Heart right ventricle (tissue), 16 donors: ENCODE measurements around the gene RFX7. TPM values are rescaled to one million over a fixed set of nuclear protein-coding genes. Genes with fewer than 3 reads are reported as not detected.

ENCODE experiments used
- ATAC-seq, 8 donors: fragments of 200-7000 bp; cut with Tn5 transposase; one replicate each; pipeline ENCODE4 v1.9.1; 2020; ENCODE audit warnings: mild to moderate bottlenecking in 8 of 8, moderate library complexity in 8 of 8, moderate number of reproducible peaks in 1 of 8
- DNase-seq, 2 donors: peaks; one replicate each; pipeline ENCODE4 v3.0.0-alpha.2; 2020
- H3K27ac ChIP-seq, 10 donors: fragments of 200-600 bp; sonication (generic) in 2 of 10; one replicate each; pipeline versions ENCODE4 v1.5.0 to v1.8.0; 2020 to 2022; ENCODE audit warnings: mild to moderate bottlenecking in 3 of 10
- H3K27me3 ChIP-seq, 7 donors: fragments of 200-600 bp; one replicate each; pipeline ENCODE4 v1.8.0; 2021 to 2022; ENCODE audit warnings: mild to moderate bottlenecking in 2 of 7
- H3K36me3 ChIP-seq, 9 donors: fragments of 200-600 bp; sonication (generic) in 1 of 9; one replicate each; pipeline versions ENCODE4 v1.5.0 to v1.8.0; 2020 to 2022; ENCODE audit warnings: mild to moderate bottlenecking in 2 of 9
- H3K4me1 ChIP-seq, 9 donors: fragments of 200-600 bp; sonication (generic) in 1 of 9; one replicate each; pipeline versions ENCODE4 v1.5.0 to v1.8.0; 2020 to 2022; ENCODE audit warnings: mild to moderate bottlenecking in 4 of 9
- H3K4me3 ChIP-seq, 10 donors: fragments of 200-600 bp; sonication (generic) in 2 of 10; one replicate each; pipeline versions ENCODE4 v1.5.0 to v1.8.0; 2020 to 2022; ENCODE audit warnings: mild to moderate bottlenecking in 7 of 10, moderate library complexity in 2 of 10
- H3K9me3 ChIP-seq, 11 donors: fragments of 200-600 bp in 10 of 11; sonication (generic) in 2 of 11; one replicate each; pipeline versions ENCODE4 v1.5.0 to v1.8.0; 2013 to 2022; ENCODE audit warnings: mild to moderate bottlenecking in 2 of 11, control low read depth in 1 of 11, moderate library complexity in 1 of 11
- CTCF ChIP-seq, 9 donors: fragments of 200-600 bp; sonication (generic) in 2 of 9; IDR thresholded peaks; one replicate each; pipeline versions ENCODE4 v1.5.0 to v1.8.0; 2021 to 2022; ENCODE audit warnings: antibody characterized with exemption in 9 of 9, mild to moderate bottlenecking in 5 of 9, moderate library complexity in 1 of 9
- WGBS, 2 donors: extraction: QIAGEN DNeasy Blood & Tissue Kit; methylation state at CpG; one replicate each; pipeline ENCODE4 v1.1.7; 2013; ENCODE audit warnings: inconsistent platforms in 1 of 2; 5-methylcytosine and 5-hydroxymethylcytosine counted together
- intact Hi-C, 10 donors: fragments of 100-400 bp; cut with DNase I; formaldehyde crosslinking; loops; one replicate each; pipeline versions ENCODE4 v1.11.1 to v1.14.2; 2022
- polyA plus RNA-seq, 2 donors: library from polyadenylated mRNA; stranded (reverse); fragments of 200-250 nt; gene quantifications; one replicate each; pipeline ENCODE4 v1.2.3, GENCODE V29; 2013
- total RNA-seq, 10 donors: library from RNA; stranded (reverse); fragmentation: NEBNext Ultra II Directional in 3 of 10; extraction: Animal tissue kit (Norgen Biotek cat#: 25700) in 3 of 10; gene quantifications; one replicate each; pipeline versions ENCODE4 v1.2.1 to v1.2.4, GENCODE V29; 2021 to 2023
- donor health status: Arrhythmogenic right ventricular cardiomyopathy.
- donor health status: ischemic (EF 13 %, LVEDD 7.1; RV severe dilation, severe dysfunction).
- donor health status: healthy with polysubstance abuse.
- donor health status: DM: no; HTN: yes; CAD: no.
- donor health status: DM: no; HTN: no; CAD: no.
- donor health status: ischemic (EF 25% LVEDD 6.9; RV normal size, moderate dysfunction).
- donor health status: ischemic (EF 25% LVEDD 5.7; RV mildly dilated, moderate dysfunction).
- donor health status: healthy.
- donor health status: DM: yes; HTN: yes; CAD: no.
- donor health status: Ischemic cardiomyopathy.
- donor health status: ischemic (EF 35%, LVEDD 5.7; RV mildly dilated, moderate dysfunction).
- donor health status: nonischemic (EF 11% LVEDD 7.7; RV severe dilation, severe dysfunction).
- donor health status: DM: yes; HTN: yes; CAD: no.
- donor health status: PGD.
- donor health status: ischemic (EF 29% LVEDD 5.4; RV normal size, mild dysfunction).
- donor health status: nonischemic (EF 23%, LVEDD 6.1; RV moderate dilation, normal function).

The RFX7 gene
- total and polyA plus RNA-seq, 12 donors: 0.83 to 14.2 (median 8.1) TPM

DNA sequence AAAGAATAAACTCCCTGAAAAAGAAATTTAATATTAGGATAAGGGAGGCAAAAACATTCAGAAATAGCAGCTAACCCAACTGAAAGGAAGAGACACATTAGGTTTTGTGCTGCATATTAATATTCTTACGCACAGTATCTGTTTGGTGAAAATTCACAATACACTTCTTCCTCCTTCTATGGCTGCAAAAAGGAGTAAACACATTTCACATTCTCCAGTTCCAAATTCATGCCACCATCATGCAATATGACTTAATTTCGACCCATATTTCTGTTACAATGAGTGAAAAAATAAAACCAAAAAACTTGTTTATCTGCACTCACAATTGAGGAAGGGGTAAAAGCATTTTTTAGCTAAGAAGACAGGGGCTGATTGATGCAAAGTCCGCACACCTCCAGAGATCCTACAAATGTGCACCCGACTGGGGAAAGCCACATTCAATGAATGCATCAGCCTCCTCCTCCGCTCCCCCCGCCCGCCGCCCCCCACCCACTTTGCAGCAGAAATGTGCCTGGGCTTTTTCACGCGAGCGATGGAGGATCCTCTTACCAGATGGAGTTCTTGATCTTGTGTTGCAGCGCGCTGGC is 1.0 kb downstream of the RFX7 start:
- ATAC-seq: no peak
- H3K27me3 ChIP-seq: no peaks in the 10 kb centered on the region
- H3K9me3 ChIP-seq: no peaks in the 10 kb centered on the region
- no peak for TF ChIP-seq CTCF (IDR thresholded peaks at IDR 0.05)
- WGBS, 2 donors: 1% methylated on average over 13 of the region's 13 CpGs
- peak overlapping the region in 9 of 10 donors; percentile 86 to 95 (median 91) for H3K27ac ChIP-seq
- no peak for DNase-seq
- intact Hi-C loops: loop anchor here in 4 of 10 donors (5.0 to 10.0 kb wide), 6 partner anchors 128 to 248 kb away; partner anchors contain the start of gene NEDD4 (in 2 of the 4)
- H3K4me3 ChIP-seq: peak overlapping the region; percentile 61 to 87 (median 78)
- peaks cover 3 to 52% (median 31%) of the 10 kb centered on the region in 9 donors for H3K4me1 ChIP-seq
- no peaks in the 10 kb centered on the region for H3K36me3 ChIP-seq

- no peak for ATAC-seq
- intact Hi-C loops: loop anchor here in 4 of 10 donors (5.0 to 10.0 kb wide), 6 partner anchors 127 to 247 kb away; partner anchors contain the start of gene NEDD4 (in 2 of the 4)
- no peaks in the 10 kb centered on the region for H3K9me3 ChIP-seq
- H3K27me3 ChIP-seq: no peaks in the 10 kb centered on the region
- peak overlapping the region in 9 of 10 donors; percentile 77 to 87 (median 79) for H3K4me3 ChIP-seq
- peak overlapping the region in 1 of 10 donors; percentile 18 for H3K27ac ChIP-seq
- TF ChIP-seq CTCF (IDR thresholded peaks at IDR 0.05): no peak
- DNase-seq: no peak
- H3K36me3 ChIP-seq: no peaks in the 10 kb centered on the region
- peaks cover 3 to 59% (median 31%) of the 10 kb centered on the region in 9 donors for H3K4me1 ChIP-seq
- 40 to 49% methylated on average over 5 of the region's 5 CpGs for WGBS, 2 donors
Observed at GRCh38 chr15:56241374-56242105, 2.1 kb downstream of the RFX7 start.

DNA sequence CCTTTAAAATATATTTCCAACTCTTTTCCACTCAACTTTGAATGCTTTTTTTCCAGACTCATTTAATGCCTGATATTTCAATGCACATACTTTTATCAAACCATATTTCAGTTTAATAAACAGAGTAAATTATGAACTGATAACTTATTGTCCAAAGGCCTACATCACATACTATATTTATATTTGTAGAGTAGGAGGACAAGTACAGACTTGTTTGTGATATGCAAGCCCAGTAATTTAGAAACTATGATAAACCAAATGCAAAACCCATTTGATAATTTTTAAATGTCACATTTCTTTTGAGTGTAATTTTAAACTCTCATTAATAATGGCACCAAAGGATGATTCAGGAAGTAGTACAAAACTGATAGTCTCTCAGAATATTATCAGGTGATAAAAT is 3.3 kb downstream of the RFX7 start:
- TF ChIP-seq CTCF (IDR thresholded peaks at IDR 0.05): no peak
- intact Hi-C loops: loop anchor here in 4 of 10 donors (5.0 to 10.0 kb wide), 6 partner anchors 126 to 246 kb away; partner anchors contain the start of gene NEDD4 (in 2 of the 4)
- no peaks in the 10 kb centered on the region for H3K9me3 ChIP-seq
- no peak overlapping the region for H3K4me3 ChIP-seq
- H3K4me1 ChIP-seq: peaks cover 3 to 55% (median 31%) of the 10 kb centered on the region in 9 donors
- ATAC-seq (no peak), DNase-seq (no peak)
- no peaks in the 10 kb centered on the region for H3K36me3 ChIP-seq
- no peak overlapping the region for H3K27ac ChIP-seq
- H3K27me3 ChIP-seq: no peaks in the 10 kb centered on the region

DNA sequence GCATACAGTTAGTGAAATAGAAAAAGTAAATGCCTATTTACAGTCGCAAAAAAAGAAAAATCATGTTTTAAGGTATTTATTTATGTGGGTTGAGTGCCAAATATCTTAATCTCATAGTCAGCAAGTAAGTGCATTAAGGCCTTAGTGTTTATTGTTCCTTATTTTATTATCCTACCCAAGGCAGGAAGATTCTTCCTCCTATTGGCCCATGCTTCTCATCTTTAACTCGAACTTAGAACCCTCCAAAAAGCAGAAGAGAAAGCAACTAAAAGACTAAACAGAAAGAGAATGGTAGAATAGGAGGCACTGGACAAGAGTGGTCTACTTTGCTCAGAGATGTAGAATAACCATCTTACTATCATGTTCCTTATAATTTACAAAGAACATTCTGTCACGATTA is 7.5 kb downstream of the RFX7 start:
- WGBS, 2 donors: 82 to 83% methylated on average over 3 of the region's 3 CpGs
- H3K27ac ChIP-seq: no peak overlapping the region
- H3K4me1 ChIP-seq: peaks cover 0 to 34% (median 13%) of the 10 kb centered on the region in 9 donors
- ATAC-seq: no peak
- H3K27me3 ChIP-seq: no peaks in the 10 kb centered on the region
- H3K4me3 ChIP-seq: no peak overlapping the region
- peaks cover 0 to 30% (median 4%) of the 10 kb centered on the region in 9 donors for H3K36me3 ChIP-seq
- peaks cover 0 to 31% (median 14%) of the 10 kb centered on the region in 11 donors for H3K9me3 ChIP-seq
- no peak for TF ChIP-seq CTCF (IDR thresholded peaks at IDR 0.05)
- DNase-seq: no peak
- intact Hi-C loops: no loop called here
